Activated CD8-positive, alpha-beta memory T cell treated with anti-CD3 and anti-CD28 coated beads, Interleukin-2, amount 50 U/mL, for 4 hours (primary cell): ENCODE measurements around the gene COX20.
"Not testable (repeated sequence)": the region's sequence is repeated elsewhere in the genome, so short reads cannot be mapped to it uniquely, and the experiment has no call there.

Experiments
- DNase-seq: peaks from one replicate; pipeline ENCODE4 v3.0.0-alpha.2; 2020

COX20 gene

DNA sequence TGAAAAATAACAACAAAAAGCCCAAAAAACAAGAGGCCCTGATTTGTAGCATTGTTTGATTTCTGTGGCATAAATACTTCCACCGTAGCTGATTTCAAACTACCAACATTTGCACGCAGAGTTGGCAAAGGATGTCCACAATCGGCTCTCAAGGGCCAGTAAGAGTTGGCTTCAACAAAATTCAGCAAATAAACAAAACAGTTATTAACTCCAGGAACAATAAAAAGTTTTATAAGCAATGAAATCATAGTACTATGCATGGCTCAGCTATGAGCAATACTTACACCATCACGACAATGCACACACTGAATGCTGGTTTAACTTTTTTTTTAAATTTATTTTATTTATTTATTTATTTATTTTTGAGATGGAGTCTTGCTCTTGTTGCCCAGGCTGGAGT lies 8.7 kb upstream of the COX20 start:
- no peak for DNase-seq

- no peak for DNase-seq
Measured at GRCh38 chr1:244830639-244831038, 4.8 kb upstream of the COX20 start.

DNA sequence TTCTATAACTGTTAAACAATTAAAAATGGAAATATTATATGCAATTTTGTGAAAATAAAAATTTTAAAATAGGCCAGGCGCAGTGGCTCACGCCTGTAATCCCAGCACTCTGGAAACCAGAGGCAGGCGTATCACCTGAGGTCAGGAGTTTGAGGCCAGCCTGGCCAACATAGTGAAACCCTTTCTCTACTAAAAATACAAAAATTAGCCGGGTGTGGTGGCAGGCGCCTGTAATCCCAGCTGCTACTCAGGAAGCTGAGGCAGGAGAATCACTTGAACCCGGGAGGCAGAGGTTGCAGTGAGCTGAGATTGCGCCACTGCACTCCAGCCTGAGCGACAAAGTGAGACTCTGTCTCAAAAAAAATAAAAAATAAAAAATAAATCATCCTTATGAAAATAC lies 2.2 kb upstream of the COX20 start:
- DNase-seq: not testable (repeated sequence)

DNA sequence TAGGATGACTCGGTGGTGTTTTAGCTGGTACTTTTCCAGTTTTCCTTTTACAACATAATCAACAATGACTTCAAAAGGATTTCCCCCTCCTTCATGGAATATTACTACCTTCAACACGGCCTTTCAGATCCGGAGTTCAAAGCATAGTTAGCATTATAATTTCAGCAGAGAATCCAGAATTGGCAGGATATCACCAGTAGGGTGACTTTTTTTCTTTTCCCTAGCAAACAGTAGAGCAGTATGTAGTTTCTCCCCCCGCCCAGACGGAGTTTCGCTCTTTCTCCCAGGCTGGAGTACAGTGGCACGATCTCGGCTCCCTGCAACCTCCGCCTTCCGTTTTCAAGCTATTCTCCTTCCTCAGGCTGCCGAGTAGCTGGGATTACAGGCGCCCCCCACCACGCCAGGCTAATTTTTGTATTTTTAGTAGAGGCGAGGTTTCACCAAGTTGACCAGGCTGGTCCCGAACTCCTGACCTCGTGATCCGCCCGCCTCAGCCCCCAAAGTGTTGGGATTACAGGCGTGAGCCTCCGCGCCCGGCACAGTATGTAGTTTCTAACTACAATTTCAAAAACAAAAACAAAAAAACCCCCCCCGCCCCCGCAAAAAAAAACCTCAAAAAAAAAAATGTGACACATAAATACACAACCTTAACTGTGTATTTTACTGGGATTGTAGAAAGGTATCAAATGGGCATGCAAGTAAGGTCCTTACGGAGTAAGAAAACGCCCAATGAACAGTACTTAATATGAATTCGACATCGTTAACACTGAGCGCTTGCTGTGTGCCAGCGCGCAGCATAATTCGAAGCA lies 1.5 kb upstream of the COX20 start:
- DNase-seq: peak; percentile 45

GRCh38 chr1:244834543-244835275 lies 749 bp upstream of the COX20 start:
- DNase-seq: peak; percentile 85

- DNase-seq: no peak
Measured at GRCh38 chr1:244836135-244836521, 670 bp downstream of the COX20 start.

DNA sequence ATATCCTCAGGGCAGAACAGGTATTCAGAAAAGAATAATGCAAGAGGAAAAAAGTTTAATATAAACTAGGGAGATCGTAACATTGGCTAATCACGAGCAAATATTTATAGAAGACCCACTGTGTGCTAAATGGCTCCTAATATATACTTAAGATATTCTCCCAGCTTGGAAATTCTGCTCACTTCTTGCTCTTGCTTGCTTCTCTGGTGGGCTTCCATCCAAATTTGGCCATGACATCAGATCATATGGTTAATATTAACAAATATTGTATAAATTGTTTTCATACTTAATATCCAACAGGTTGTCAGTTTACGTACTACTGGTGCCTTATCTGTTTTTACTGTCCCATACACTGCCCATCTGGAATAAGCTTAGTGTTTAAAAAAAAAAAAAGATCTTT lies 1.1 kb downstream of the COX20 start:
- DNase-seq: no peak

- DNase-seq: no peak
Measured at GRCh38 chr1:244837597-244838258, 2.3 kb downstream of the COX20 start.

DNA sequence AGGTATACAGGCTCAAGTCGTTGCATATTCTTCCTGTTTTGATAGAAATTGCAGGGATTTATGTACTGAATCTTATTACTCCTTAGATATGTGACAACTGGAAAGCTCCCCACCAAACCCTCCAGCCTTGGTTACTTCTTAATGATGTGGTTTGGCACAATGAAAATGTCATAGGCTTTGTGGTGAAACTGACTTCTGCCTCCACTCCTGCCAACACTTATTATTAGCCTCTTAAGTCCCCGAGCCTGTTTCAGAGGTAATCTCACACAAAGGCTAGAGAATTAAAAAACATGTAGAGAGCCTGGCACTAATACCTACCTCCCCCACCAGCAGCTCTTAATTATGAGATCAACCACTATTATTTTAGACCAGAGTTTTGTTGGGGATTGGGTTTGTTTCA lies 4.2 kb downstream of the COX20 start:
- no peak for DNase-seq

GRCh38 chr1:244840219-244840794 lies 4.8 kb downstream of the COX20 start:
- DNase-seq: no peak

DNA sequence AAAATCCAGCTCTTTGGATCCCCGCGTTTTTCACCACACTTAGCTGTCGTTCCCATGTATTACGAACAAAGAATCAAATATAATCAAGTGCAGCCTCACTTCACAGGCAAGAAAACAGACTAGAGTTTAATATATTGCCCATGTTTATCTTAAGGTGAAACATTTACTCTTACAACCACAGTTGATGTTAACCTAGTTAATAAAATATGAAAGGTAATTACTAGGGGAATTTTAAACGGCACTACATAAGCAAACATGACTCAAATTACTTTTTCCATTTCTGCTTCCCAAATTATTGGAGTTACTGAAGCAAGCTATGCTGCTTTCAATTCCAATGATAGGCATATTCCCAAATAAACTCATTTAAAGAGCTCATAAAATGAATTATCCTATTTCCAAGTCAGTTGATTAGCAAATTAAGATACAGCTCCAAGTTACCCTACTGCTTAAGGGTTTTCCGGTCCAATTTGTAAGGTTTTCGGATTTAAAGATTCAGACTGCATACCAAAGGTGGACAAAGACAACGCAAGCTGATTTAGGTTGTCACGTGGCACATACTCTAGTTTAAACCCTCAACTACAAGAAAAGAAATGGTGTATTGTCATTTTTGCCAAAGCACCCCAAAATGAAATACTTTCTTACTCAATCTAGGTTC lies 5.9 kb downstream of the COX20 start:
- no peak for DNase-seq

GRCh38 chr1:244843148-244843978 lies 7.9 kb downstream of the COX20 start:
- DNase-seq: no peak

DNA sequence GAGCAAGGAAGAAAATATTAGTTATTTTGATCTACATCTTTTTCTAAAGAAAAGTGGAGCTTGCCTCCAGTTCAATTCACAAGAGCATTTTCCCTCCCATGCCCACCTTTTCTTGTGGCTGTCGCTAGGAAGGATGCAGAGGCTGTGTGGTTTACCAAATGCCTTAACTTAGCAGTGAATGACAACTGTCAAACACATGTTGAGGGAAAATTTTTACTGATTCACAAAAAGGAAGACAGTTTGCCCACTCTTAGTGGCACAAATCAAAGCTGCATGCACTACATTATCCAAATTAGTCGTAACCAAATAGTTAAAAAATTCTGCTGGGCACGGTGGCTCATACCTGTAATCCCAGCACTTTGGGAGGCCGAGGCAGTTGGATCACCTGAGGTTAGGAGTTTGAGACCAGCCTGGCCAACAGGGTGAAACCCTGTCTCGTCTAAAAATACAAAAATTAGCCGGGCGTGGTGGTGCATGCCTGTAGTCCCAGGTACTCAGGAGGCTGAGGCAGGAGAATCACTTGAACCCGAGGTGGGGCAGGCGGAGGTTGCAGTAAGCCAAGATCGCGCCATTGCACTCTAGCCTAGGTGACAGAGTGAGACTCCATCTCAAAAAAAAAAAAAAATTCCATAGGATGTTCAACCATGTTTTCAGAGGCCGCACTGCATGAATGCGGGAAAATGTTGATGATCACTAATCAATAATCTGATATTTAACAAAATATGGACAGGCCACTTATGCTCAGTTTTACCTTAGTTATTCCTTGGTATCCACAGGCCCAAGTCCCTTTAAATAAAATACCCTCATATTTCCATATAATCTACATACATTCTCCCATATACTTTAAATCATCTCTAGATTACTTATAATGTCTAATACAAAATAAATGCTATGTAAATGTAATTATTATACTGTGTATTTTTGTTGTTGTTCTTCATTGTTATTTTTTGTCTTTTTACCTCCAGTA lies 9.0 kb downstream of the COX20 start:
- no peak for DNase-seq

DNA sequence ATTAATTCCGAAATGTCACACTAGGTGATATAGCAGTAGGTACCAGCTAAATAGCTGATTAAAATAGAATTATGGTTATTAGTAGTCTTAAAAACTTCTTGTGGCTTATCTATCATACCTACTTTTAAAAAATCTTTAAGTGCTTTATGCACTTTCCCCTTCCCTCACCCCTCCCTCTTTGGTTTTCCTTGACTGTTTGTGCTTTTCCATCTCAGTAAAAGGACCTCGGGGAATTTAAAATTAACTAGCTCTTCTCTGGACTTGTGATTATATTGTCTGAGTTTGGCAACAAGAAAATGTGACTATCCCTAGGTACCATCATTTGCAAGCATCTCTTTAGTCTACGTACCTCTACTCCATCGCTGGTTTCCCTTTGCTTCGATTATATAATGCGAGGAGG lies 11.2 kb downstream of the COX20 start:
- DNase-seq: no peak

DNA sequence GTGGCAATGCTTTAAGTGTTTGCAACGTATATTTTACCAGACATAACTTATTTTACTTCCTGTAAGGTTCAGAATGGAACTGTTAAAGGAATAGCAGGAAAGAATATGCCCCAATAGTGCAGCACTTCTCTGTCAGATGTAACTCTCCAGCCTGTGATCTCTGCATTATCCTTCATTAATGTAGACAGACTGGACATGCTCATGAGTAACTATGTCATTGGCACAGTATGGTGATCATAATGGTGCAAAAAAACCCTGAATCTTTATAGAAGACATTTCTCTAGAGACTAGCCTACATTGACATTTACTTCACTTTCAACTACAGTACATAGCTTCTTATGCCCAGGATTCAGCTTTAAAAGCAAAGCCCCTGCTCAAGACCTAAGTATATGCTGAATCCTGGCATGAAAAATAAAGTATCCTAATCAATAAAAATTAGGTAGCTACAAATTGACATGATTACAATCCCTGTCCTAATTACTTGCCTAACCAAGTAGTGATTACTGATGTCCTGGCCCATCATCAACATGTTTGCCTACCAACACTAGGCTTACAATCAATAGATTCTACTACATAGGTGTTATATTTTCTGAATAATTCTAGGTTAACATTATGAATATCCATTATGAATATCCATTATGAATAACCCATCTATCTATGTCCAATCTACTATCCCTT lies 13.9 kb downstream of the COX20 start:
- DNase-seq: no peak

GRCh38 chr1:244850099-244850852 lies 14.8 kb downstream of the COX20 start:
- DNase-seq: no peak

DNA sequence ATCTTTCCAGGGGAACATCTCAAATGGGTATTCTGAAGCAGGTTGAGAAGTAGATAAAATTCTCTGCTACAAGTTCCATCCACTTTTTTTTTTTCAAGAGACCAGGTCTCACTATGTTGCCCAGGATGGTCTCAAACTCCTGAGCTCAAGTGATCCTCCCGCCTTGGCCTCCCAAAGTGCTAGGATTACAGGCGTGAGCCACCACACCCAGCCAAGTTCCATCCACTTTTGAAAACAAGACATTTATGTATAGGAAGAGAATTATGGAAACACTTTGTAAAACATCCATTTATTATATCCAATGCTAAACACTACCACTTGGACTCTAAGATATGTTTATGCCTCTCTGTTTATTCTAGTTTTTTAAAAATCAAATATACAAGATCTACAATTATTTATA lies 15.4 kb downstream of the COX20 start:
- DNase-seq: no peak

GRCh38 chr1:244851546-244852231 lies 16.2 kb downstream of the COX20 start:
- DNase-seq: no peak

GRCh38 chr1:244852694-244853093 lies 17.2 kb downstream of the COX20 start:
- DNase-seq: no peak
